ENCODE results near the gene HAGH. TPM values are rescaled to one million over a fixed set of nuclear protein-coding genes. Genes with fewer than 3 reads are reported as not detected.

The HAGH gene
- total and polyA plus RNA-seq, 10 of the 15 experiments (the other 5 are each of a cell fraction or from before 2014, with no cell fraction given) = 2.0 to 50.1 (median 22.4) TPM

DNA sequence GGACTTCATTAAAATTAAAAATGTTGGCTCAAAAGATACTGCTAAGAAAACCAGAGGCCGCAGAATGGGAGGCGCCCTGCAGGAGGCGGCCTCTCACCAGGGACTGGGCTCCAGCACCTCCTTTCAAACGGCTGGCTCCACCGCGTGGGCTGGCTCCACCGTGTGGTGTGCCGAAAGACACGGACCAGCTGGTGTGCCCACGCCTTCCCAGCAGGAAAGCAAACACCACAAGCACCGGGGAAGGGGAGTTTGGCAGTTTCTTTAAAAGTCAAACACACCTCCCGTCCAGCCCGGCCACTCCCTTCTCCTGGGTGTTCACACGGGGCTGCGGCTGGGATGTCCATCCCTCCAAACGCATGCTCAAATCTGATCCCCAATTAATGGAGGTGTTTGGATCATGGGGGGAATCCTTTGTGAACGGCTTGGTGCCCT, 13.9 kb downstream of the HAGH start:
- no peaks in the 10 kb centered on the region for H4K20me1 ChIP-seq (ENCODE audit: control insufficient read depth, insufficient read depth)
- WGBS (ENCODE audit: insufficient coverage, insufficient replicate concordance, low lambda C conversion rate, missing lambda C conversion rate) = 79% methylated on average over 17 of the region's 17 CpGs
- intact Hi-C loops (cut with micrococcal nuclease; ENCODE audit: unreplicated experiment) (no loop called here), in situ Hi-C loops (cut with MboI) (no loop called here)
- ChIA-PET RAD21 (ENCODE audit: unreplicated experiment) (no interaction called here), CTCF (no interaction called here), POLR2A (interaction anchor here (0.5 kb wide), 1 partner anchor 340 kb away, joined by 3 read pairs; no protein-coding TSS in a partner anchor), SMC1A (ENCODE audit: uncharacterized antibody, unreplicated experiment) (no interaction called here)
- no peak for DNase-seq (ENCODE audit: low read depth, low spot score)
- ATAC-seq = peak; percentile 67
- H2AFZ ChIP-seq (ENCODE audit: control insufficient read depth, low read depth, low read length) = no peak overlapping the region
- H3K4me1 ChIP-seq (ENCODE audit: control insufficient read depth, insufficient read depth, low read length) = no peaks in the 10 kb centered on the region
- no peaks in the 10 kb centered on the region for H3K27me3 ChIP-seq (replicated peaks in 1 of 2; ENCODE audit: control insufficient read depth in 2 of 2, insufficient read depth in 2 of 2, low read length in 1 of 2)
- H3K36me3 ChIP-seq (ENCODE audit: control insufficient read depth in 2 of 2, insufficient read depth in 2 of 2, low read length in 1 of 2) = peaks cover 0 to 1% of the 10 kb centered on the region in 2 experiments; a peak in 3 of 4 replicates
- H3K4me3 ChIP-seq = no peak overlapping the region
- H3K79me2 ChIP-seq (ENCODE audit: control insufficient read depth, insufficient read depth, low read length) = no peaks in the 10 kb centered on the region
- H3K9me3 ChIP-seq (replicated peaks; ENCODE audit: control insufficient read depth, insufficient read depth, low read length) = no peaks in the 10 kb centered on the region
- no peak overlapping the region for H3K4me2 ChIP-seq (ENCODE audit: control insufficient read depth, insufficient read depth)
- no TSS peak for BruUV-seq (replicated peaks)
- no peak for FAIRE-seq
- no peak overlapping the region for H3K27ac ChIP-seq (ENCODE audit: control insufficient read depth, insufficient read depth)
- no peak overlapping the region for H3K9ac ChIP-seq (ENCODE audit: control insufficient read depth, insufficient read depth, low read length)
- no peak for TF ChIP-seq SMARCA5 (IDR thresholded peaks at IDR 0.05)
- no peak for TF ChIP-seq BRCA1 (IDR thresholded peaks at IDR 0.05; ENCODE audit: low read depth, low read length)
- TF ChIP-seq TCF12 (IDR thresholded peaks at IDR 0.05; ENCODE audit: low read depth, low read length) = 0 out of 2 replicates have a peak, but pooled peaks have one; percentile 18
- TF ChIP-seq MEF2A (IDR thresholded peaks at IDR 0.05; ENCODE audit: insufficient read depth, low read depth, low read length) = no peak
- TF ChIP-seq RAD21 (IDR thresholded peaks at IDR 0.05; ENCODE audit: insufficient read depth, low read depth, low read length) = peak; percentile 26; the same call in 1 of the 2 replicates
- TF ChIP-seq, protein P1, sequence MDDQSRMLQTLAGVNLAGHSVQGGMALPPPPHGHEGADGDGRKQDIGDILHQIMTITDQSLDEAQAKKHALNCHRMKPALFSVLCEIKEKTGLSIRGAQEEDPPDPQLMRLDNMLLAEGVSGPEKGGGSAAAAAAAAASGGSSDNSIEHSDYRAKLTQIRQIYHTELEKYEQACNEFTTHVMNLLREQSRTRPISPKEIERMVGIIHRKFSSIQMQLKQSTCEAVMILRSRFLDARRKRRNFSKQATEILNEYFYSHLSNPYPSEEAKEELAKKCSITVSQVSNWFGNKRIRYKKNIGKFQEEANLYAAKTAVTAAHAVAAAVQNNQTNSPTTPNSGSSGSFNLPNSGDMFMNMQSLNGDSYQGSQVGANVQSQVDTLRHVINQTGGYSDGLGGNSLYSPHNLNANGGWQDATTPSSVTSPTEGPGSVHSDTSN (IDR thresholded peaks at IDR 0.05; ENCODE audit: insufficient replicate concordance, low read depth, low read length) = no peak
- no peak for TF ChIP-seq TBL1XR1 (IDR thresholded peaks at IDR 0.05; ENCODE audit: low read depth, low read length)
- TF ChIP-seq CBX3 (IDR thresholded peaks at IDR 0.05; ENCODE audit: borderline replicate concordance, low read depth) = no peak
- TF ChIP-seq TCF3 (IDR thresholded peaks at IDR 0.05; ENCODE audit: borderline replicate concordance, insufficient read depth, low read depth, low read length) = no peak
- no peak for TF ChIP-seq CREM (IDR thresholded peaks at IDR 0.05; ENCODE audit: low read depth)
- no peak for TF ChIP-seq NR2F1 (conservative IDR thresholded peaks at IDR 0.05)
- no peak for TF ChIP-seq IKZF2 (IDR thresholded peaks at IDR 0.05)
- no peak for TF ChIP-seq MEF2B (IDR thresholded peaks at IDR 0.05; ENCODE audit: partially characterized antibody, poor library complexity, severe bottlenecking)
- no peak for TF ChIP-seq IRF4 (IDR thresholded peaks at IDR 0.05; ENCODE audit: low read depth, low read length)
- TF ChIP-seq CTCF (IDR thresholded peaks at IDR 0.05 in 2 of 3, conservative IDR thresholded peaks at IDR 0.05 in 1 of 3; ENCODE audit: control insufficient read depth in 2 of 3, extremely low read depth in 1 of 3, insufficient read depth in 1 of 3, low read depth in 3 of 3, low read length in 3 of 3) = peak; percentile 17 to 34 (median 33); a peak in 4 of 6 replicates
- TF ChIP-seq, protein P2, sequence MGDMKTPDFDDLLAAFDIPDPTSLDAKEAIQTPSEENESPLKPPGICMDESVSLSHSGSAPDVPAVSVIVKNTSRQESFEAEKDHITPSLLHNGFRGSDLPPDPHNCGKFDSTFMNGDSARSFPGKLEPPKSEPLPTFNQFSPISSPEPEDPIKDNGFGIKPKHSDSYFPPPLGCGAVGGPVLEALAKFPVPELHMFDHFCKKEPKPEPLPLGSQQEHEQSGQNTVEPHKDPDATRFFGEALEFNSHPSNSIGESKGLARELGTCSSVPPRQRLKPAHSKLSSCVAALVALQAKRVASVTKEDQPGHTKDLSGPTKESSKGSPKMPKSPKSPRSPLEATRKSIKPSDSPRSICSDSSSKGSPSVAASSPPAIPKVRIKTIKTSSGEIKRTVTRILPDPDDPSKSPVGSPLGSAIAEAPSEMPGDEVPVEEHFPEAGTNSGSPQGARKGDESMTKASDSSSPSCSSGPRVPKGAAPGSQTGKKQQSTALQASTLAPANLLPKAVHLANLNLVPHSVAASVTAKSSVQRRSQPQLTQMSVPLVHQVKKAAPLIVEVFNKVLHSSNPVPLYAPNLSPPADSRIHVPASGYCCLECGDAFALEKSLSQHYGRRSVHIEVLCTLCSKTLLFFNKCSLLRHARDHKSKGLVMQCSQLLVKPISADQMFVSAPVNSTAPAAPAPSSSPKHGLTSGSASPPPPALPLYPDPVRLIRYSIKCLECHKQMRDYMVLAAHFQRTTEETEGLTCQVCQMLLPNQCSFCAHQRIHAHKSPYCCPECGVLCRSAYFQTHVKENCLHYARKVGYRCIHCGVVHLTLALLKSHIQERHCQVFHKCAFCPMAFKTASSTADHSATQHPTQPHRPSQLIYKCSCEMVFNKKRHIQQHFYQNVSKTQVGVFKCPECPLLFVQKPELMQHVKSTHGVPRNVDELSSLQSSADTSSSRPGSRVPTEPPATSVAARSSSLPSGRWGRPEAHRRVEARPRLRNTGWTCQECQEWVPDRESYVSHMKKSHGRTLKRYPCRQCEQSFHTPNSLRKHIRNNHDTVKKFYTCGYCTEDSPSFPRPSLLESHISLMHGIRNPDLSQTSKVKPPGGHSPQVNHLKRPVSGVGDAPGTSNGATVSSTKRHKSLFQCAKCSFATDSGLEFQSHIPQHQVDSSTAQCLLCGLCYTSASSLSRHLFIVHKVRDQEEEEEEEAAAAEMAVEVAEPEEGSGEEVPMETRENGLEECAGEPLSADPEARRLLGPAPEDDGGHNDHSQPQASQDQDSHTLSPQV (IDR thresholded peaks at IDR 0.05) = no peak
- TF ChIP-seq, protein P3, sequence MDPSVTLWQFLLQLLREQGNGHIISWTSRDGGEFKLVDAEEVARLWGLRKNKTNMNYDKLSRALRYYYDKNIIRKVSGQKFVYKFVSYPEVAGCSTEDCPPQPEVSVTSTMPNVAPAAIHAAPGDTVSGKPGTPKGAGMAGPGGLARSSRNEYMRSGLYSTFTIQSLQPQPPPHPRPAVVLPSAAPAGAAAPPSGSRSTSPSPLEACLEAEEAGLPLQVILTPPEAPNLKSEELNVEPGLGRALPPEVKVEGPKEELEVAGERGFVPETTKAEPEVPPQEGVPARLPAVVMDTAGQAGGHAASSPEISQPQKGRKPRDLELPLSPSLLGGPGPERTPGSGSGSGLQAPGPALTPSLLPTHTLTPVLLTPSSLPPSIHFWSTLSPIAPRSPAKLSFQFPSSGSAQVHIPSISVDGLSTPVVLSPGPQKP (IDR thresholded peaks at IDR 0.05; ENCODE audit: low read depth, low read length) = no peak
